PFSK-1 (cell line): ENCODE results near the gene BCCIP.

Source experiments
- POLR2AphosphoS5 ChIP-seq: IDR thresholded peaks from 2 replicates; pipeline ENCODE4 v1.6.1; 2012; ENCODE audit warnings: low read depth, mild to moderate bottlenecking, control low read depth, low read length, moderate library complexity
- REST ChIP-seq, 2 experiments: IDR thresholded peaks; 2 replicates each; pipeline versions ENCODE4 v1.6.1 to v1.8.0; 2011 to 2012; ENCODE audit warnings: low read depth in 2 of 2, low read length in 2 of 2, control low read depth in 1 of 2, inconsistent platforms in 1 of 2, mild to moderate bottlenecking in 1 of 2, moderate library complexity in 1 of 2; ENCODE audit not compliant: insufficient read depth in 1 of 2
- SIN3A ChIP-seq: IDR thresholded peaks from 2 replicates; pipeline ENCODE4 v1.6.1; 2012; ENCODE audit warnings: mild to moderate bottlenecking, low read length, moderate library complexity, borderline replicate concordance; ENCODE audit not compliant: insufficient read depth
- TAF1 ChIP-seq: IDR thresholded peaks from 2 replicates; pipeline ENCODE4 v1.6.1; 2012; ENCODE audit warnings: low read length, control low read depth, borderline replicate concordance; ENCODE audit not compliant: insufficient read depth

GRCh38 chr10:125779403-125780327 is 43.7 kb upstream of the BCCIP start:
- no peak for TF ChIP-seq POLR2AphosphoS5
- TF ChIP-seq SIN3A, result no peak
- no peak for TF ChIP-seq REST (IDR thresholded peaks at IDR 0.05; ENCODE audit: insufficient read depth in 1 of 2, low read depth in 2 of 2, low read length in 2 of 2)
- no peak for TF ChIP-seq TAF1
